Measurements from ENCODE around the gene AFF3.

DNA sequence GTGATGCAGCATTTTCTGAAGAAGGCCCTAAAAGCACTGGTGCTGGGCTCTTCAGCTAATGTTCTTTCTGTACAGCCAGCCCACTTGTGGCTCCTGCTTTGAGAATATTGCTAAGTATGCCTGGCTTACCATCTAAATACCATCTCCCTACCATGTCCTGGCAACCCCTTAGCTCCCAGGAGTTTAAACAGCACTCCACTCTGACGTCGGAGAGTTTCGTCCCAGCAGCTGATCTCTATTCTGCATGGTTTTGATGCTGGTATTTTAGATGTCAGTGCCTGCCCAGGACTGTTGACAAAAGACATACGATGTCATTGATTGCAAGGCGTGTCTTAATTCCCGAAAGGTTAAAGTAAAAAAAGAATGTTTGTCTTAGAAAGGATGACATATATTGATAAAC, 47.0 kb upstream of the AFF3 start:
- TF ChIP-seq SMC3 (IDR thresholded peaks at IDR 0.05; ENCODE audit: low read depth, low read length) (no peak), MAZ (IDR thresholded peaks at IDR 0.05; ENCODE audit: borderline replicate concordance, low read depth, low read length) (no peak), POLR2A (IDR thresholded peaks at IDR 0.05; ENCODE audit: low read depth, low read length) (no peak), CHD1 (IDR thresholded peaks at IDR 0.05; ENCODE audit: low read depth, low read length) (no peak), RAD21 (IDR thresholded peaks at IDR 0.05; ENCODE audit: low read length) (no peak), NFE2L2 (IDR thresholded peaks at IDR 0.05; ENCODE audit: low read depth, low read length) (no peak), CEBPB (IDR thresholded peaks at IDR 0.05; ENCODE audit: low read depth, low read length) (no peak), MAFK (IDR thresholded peaks at IDR 0.05; ENCODE audit: low read depth, low read length) (no peak), FOS (IDR thresholded peaks at IDR 0.05; ENCODE audit: low read depth, low read length) (no peak), RFX5 (IDR thresholded peaks at IDR 0.05; ENCODE audit: low read depth, low read length) (no peak)
- TF ChIP-seq, protein P1, sequence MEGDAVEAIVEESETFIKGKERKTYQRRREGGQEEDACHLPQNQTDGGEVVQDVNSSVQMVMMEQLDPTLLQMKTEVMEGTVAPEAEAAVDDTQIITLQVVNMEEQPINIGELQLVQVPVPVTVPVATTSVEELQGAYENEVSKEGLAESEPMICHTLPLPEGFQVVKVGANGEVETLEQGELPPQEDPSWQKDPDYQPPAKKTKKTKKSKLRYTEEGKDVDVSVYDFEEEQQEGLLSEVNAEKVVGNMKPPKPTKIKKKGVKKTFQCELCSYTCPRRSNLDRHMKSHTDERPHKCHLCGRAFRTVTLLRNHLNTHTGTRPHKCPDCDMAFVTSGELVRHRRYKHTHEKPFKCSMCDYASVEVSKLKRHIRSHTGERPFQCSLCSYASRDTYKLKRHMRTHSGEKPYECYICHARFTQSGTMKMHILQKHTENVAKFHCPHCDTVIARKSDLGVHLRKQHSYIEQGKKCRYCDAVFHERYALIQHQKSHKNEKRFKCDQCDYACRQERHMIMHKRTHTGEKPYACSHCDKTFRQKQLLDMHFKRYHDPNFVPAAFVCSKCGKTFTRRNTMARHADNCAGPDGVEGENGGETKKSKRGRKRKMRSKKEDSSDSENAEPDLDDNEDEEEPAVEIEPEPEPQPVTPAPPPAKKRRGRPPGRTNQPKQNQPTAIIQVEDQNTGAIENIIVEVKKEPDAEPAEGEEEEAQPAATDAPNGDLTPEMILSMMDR (conservative IDR thresholded peaks at IDR 0.05; ENCODE audit: low read depth, low read length), result no peak
- TF ChIP-seq, protein P2, sequence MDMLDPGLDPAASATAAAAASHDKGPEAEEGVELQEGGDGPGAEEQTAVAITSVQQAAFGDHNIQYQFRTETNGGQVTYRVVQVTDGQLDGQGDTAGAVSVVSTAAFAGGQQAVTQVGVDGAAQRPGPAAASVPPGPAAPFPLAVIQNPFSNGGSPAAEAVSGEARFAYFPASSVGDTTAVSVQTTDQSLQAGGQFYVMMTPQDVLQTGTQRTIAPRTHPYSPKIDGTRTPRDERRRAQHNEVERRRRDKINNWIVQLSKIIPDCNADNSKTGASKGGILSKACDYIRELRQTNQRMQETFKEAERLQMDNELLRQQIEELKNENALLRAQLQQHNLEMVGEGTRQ (IDR thresholded peaks at IDR 0.05; ENCODE audit: low read depth, low read length), result no peak

Data from IMR-90 (cell line).